IMR-90 (cell line): ENCODE data around the gene RBM45.

Source experiments
- CTCF ChIP-seq: conservative IDR thresholded peaks from 2 replicates; pipeline ENCODE4 v1.5.1; 2012; ENCODE audit warnings: mild to moderate bottlenecking, low read depth, low read length, improper control_type of control experiment
- ELK1 ChIP-seq: fragments of 150-350 bp; IDR thresholded peaks from 2 replicates; pipeline ENCODE4 v1.6.1; 2016; ENCODE audit warnings: low read depth, mild to moderate bottlenecking, low read length, moderate library complexity, borderline replicate concordance

GRCh38 chr2:178143481-178143880, 31.2 kb downstream of the RBM45 start:
- TF ChIP-seq CTCF (no peak), ELK1 (no peak)
